ENCODE results near the gene PPARG. TPM values are rescaled to one million over a fixed set of nuclear protein-coding genes. Genes with fewer than 3 reads are reported as not detected.
"Not testable (repeated sequence)": the region's sequence is repeated elsewhere in the genome, so short reads cannot be mapped to it uniquely, and the experiment has no call there.

PPARG gene
- total RNA-seq, 2 experiments from 2014 or later = 2.2 to 3.7 TPM

DNA sequence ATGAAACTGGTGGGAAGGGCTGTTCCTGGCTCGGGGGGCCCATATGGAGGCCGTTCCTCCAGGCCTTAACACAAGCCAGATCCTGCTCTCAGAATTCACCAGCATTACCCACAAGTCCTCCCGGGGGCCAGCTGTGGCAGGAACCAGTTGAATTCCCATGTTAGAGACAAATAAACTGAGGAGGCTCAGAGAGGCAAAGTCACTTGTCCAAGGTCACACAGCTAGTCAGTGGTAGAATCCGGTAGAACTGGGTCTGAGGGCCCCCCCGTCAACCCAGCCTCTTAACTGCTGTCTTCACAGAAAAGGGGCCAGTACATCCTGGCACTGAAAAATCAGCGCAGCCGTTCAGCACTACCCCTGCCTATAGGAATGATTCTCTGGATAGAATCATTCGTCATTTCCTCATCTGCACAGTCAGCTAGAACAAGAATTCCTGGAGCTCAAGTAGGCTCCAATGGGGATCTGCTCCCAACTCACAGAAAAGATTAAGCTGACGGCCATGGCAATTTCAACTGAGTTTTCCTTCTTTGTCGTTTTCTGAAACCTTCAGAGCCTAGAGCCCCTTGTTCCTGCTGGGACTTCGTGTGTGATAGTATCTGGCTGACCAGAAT lies 183.2 kb downstream of the PPARG start:
- ChIA-PET POLR2A (interaction anchor here (1.2 to 1.3 kb wide), 2 partner anchors 77 to 190 kb away, joined by 3 read pairs; no protein-coding TSS in a partner anchor), CTCF (interaction anchor here (2.6 kb wide), 1 partner anchor 336 kb away, joined by 11 read pairs; no protein-coding TSS in a partner anchor)
- no peak for DNase-seq
- Mint-ChIP-seq H3K27me3 (no peaks in the 10 kb centered on the region), H3K9me3 (no peaks in the 10 kb centered on the region), H3K27ac (peak overlapping the region; percentile 79), H3K4me1 (peaks cover 45% of the 10 kb centered on the region), H3K4me3 (no peak overlapping the region), H3K36me3 (ENCODE audit: low read depth) (no peaks in the 10 kb centered on the region)

GRCh38 chr3:12472796-12473195 lies 183.9 kb downstream of the PPARG start:
- ChIA-PET POLR2A (interaction anchor here (1.1 to 1.5 kb wide), 4 partner anchors 18 to 190 kb away, joined by 3 to 4 read pairs (median 4); no protein-coding TSS in a partner anchor), CTCF (no interaction called here)

GRCh38 chr3:12473511-12473910 lies 184.6 kb downstream of the PPARG start:
- ChIA-PET POLR2A (interaction anchor here (0.9 to 1.5 kb wide), 6 partner anchors 10 to 279 kb away, joined by 3 to 4 read pairs (median 4); no protein-coding TSS in a partner anchor), CTCF (interaction anchor here (0.8 to 1.1 kb wide), 2 partner anchors 10 to 338 kb away, joined by 3 read pairs; no protein-coding TSS in a partner anchor)
- DNase-seq = peak; percentile 44
- Mint-ChIP-seq H3K36me3 (ENCODE audit: low read depth) (no peaks in the 10 kb centered on the region), H3K4me1 (peaks cover 45% of the 10 kb centered on the region), H3K9me3 (no peaks in the 10 kb centered on the region), H3K27me3 (no peaks in the 10 kb centered on the region), H3K27ac (peak overlapping the region; percentile 79), H3K4me3 (no peak overlapping the region)

More at GRCh38 chr3:12472796-12473195, 183.9 kb downstream of the PPARG start:
- Mint-ChIP-seq H3K4me3 (no peak overlapping the region), H3K36me3 (ENCODE audit: low read depth) (no peaks in the 10 kb centered on the region), H3K27ac (peak overlapping the region; percentile 79), H3K27me3 (no peaks in the 10 kb centered on the region), H3K9me3 (no peaks in the 10 kb centered on the region), H3K4me1 (peaks cover 45% of the 10 kb centered on the region)
- DNase-seq = no peak

DNA sequence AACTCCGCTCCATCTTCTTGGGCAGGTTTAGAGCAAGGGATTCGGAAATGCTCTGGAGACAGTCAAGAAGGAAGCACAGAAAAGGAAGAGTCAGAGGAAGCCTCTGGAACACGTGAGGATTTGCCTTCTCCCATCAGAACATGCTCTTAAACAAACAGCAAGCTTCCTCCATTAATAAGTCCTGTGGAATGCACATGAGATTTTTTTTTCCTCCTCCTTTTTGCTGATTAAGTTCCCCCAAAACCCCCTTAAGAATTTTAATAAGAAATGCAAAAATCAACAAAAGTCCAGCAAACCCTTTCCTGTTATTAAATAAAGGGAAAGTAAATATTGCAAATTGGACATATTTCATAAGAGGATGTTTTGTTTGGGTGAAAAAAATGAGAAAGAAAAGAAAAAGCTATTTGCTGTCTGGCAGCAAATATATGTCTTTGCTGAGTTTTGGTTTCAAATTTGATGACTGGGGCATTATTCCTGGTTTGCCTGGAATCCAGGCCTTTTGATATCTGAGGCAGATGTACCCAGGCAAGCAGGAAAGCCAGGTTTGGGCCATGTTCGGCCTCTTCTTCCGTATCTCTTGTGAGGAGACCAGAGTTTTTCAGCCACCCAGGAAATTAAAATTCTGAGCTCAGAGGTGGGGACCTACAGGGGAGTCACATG lies 187.5 kb downstream of the PPARG start:
- POLR2A ChIA-PET = no interaction called here
- CTCF ChIA-PET = interaction anchor here (0.6 to 6.3 kb wide), 2 partner anchors 339 to 1621 kb away, joined by 3 to 129 read pairs; no protein-coding TSS in a partner anchor
- no peak for DNase-seq
- no peaks in the 10 kb centered on the region for H3K36me3 Mint-ChIP-seq (ENCODE audit: low read depth)
- no peak overlapping the region for H3K27ac Mint-ChIP-seq
- H3K27me3 Mint-ChIP-seq = no peaks in the 10 kb centered on the region
- H3K4me3 Mint-ChIP-seq = no peak overlapping the region
- H3K4me1 Mint-ChIP-seq = peaks cover 40% of the 10 kb centered on the region
- H3K9me3 Mint-ChIP-seq = no peaks in the 10 kb centered on the region

- CTCF ChIA-PET = interaction anchor here (0.6 to 6.3 kb wide), 4 partner anchors 130 to 1621 kb away, joined by 3 to 129 read pairs (median 4); no protein-coding TSS in a partner anchor
- Mint-ChIP-seq H3K4me1 (peaks cover 32% of the 10 kb centered on the region), H3K4me3 (no peak overlapping the region), H3K9me3 (no peaks in the 10 kb centered on the region), H3K27ac (no peak overlapping the region), H3K36me3 (ENCODE audit: low read depth) (no peaks in the 10 kb centered on the region), H3K27me3 (no peaks in the 10 kb centered on the region)
- no peak for DNase-seq
- POLR2A ChIA-PET = no interaction called here
Measured at GRCh38 chr3:12477256-12477655, 188.4 kb downstream of the PPARG start.

GRCh38 chr3:12478326-12478725 lies 189.5 kb downstream of the PPARG start:
- Mint-ChIP-seq H3K9me3 (no peaks in the 10 kb centered on the region), H3K4me1 (peaks cover 29% of the 10 kb centered on the region), H3K27me3 (no peaks in the 10 kb centered on the region), H3K27ac (no peak overlapping the region), H3K4me3 (no peak overlapping the region), H3K36me3 (ENCODE audit: low read depth) (no peaks in the 10 kb centered on the region)
- CTCF ChIA-PET = interaction anchor here (0.5 to 6.3 kb wide), 7 partner anchors 35 to 507 kb away, joined by 3 to 129 read pairs (median 3); no protein-coding TSS in a partner anchor
- POLR2A ChIA-PET = no interaction called here
- no peak for DNase-seq

- not testable (repeated sequence) for H3K27ac Mint-ChIP-seq; H3K9me3 Mint-ChIP-seq; H3K27me3 Mint-ChIP-seq; H3K36me3 Mint-ChIP-seq (ENCODE audit: low read depth); DNase-seq; H3K4me3 Mint-ChIP-seq
- H3K4me1 Mint-ChIP-seq = peaks cover 31% of the 10 kb centered on the region
- ChIA-PET CTCF (interaction anchor here (0.7 to 6.3 kb wide), 24 partner anchors 9 to 362 kb away, joined by 3 to 129 read pairs (median 4); partner anchors contain the start of gene RPL32), POLR2A (interaction anchor here (0.6 to 0.9 kb wide), 3 partner anchors 16 to 1138 kb away, joined by 3 to 4 read pairs (median 3); no protein-coding TSS in a partner anchor)
Measured at GRCh38 chr3:12479198-12479597, 190.3 kb downstream of the PPARG start.

DNA sequence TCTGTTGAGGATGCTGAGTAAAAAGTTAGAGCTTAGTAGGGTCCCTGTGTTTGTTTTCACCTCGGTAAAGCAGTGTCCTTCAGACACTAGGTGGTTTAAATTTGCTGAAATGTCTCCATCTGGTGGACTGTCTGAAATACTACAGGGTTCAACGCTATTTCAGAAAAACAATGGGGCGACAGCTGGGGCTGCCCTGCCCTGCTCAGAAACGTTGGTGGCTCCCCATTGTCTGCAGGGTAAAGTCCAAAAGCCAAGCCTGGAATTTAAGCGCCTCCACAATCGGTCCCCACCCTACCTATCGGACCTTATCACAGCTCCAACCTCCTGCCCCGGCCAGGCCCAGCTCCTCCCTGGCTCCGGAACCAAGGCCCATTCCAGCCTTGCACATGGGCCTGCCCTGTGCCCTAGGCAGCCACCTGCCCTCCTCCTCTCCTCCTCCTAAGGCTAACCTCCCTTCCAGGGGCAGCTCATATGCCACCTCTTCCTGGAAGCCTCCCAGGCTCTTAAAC lies 191.1 kb downstream of the PPARG start:
- Mint-ChIP-seq H3K27ac (no peak overlapping the region), H3K36me3 (ENCODE audit: low read depth) (no peaks in the 10 kb centered on the region), H3K4me3 (no peak overlapping the region), H3K9me3 (no peaks in the 10 kb centered on the region), H3K27me3 (no peaks in the 10 kb centered on the region), H3K4me1 (peaks cover 31% of the 10 kb centered on the region)
- ChIA-PET CTCF (interaction anchor here (0.7 to 6.3 kb wide), 31 partner anchors 10 to 1928 kb away, joined by 3 to 129 read pairs (median 4); partner anchors contain the start of genes RPL32 and TAMM41), POLR2A (interaction anchor here (0.6 to 0.9 kb wide), 4 partner anchors 17 to 1139 kb away, joined by 3 to 4 read pairs (median 3); no protein-coding TSS in a partner anchor)
- peak; percentile 30 for DNase-seq

DNA sequence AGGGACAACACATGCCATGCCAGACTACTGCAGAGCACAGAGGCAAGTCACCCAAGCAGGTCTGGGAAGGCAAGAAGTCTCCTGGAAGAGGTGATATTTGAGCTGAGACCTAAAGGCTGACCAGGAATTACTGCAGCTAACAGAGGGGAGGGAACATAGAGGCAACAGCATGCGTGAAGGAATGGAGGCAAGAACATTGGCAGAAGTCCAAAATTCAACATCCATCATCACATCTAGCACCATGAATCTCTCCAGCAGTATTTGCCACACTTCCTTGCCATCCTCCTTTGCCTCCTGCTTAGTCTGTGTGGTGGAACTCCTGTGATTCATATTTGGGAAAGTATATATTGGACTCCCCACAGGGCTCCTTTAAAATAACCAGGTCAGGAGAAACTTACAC lies 194.5 kb downstream of the PPARG start:
- ChIA-PET CTCF (interaction anchor here (1.2 to 3.7 kb wide), 8 partner anchors 10 to 348 kb away, joined by 3 to 28 read pairs (median 4); no protein-coding TSS in a partner anchor), POLR2A (interaction anchor here (1.0 to 2.5 kb wide), 7 partner anchors 10 to 637 kb away, joined by 3 to 14 read pairs (median 5); partner anchors contain the start of genes RAF1 and TAMM41)
- no peaks in the 10 kb centered on the region for H3K27me3 Mint-ChIP-seq
- peaks cover 3% of the 10 kb centered on the region for H3K36me3 Mint-ChIP-seq (ENCODE audit: low read depth)
- no peak for DNase-seq
- H3K9me3 Mint-ChIP-seq = no peaks in the 10 kb centered on the region
- H3K27ac Mint-ChIP-seq = peak overlapping the region; percentile 91
- H3K4me1 Mint-ChIP-seq = peaks cover 43% of the 10 kb centered on the region
- peak overlapping the region; percentile 86 for H3K4me3 Mint-ChIP-seq

- DNase-seq = no peak
- Mint-ChIP-seq H3K27ac (peak overlapping the region; percentile 91), H3K9me3 (no peaks in the 10 kb centered on the region), H3K36me3 (ENCODE audit: low read depth) (peaks cover 3% of the 10 kb centered on the region), H3K4me3 (peak overlapping the region; percentile 86), H3K4me1 (peaks cover 43% of the 10 kb centered on the region), H3K27me3 (no peaks in the 10 kb centered on the region)
- CTCF ChIA-PET = interaction anchor here (0.7 to 3.7 kb wide), 14 partner anchors 10 to 351 kb away, joined by 3 to 28 read pairs (median 5); no protein-coding TSS in a partner anchor
- POLR2A ChIA-PET = interaction anchor here (1.0 to 2.5 kb wide), 14 partner anchors 10 to 637 kb away, joined by 3 to 14 read pairs (median 4); partner anchors contain the start of genes MKRN2, RAF1 and TAMM41
Measured at GRCh38 chr3:12483872-12484197, 195.0 kb downstream of the PPARG start.
